Mucosa of descending colon (tissue), 3 donors: ENCODE data around the gene SLC4A9. TPM values are rescaled to one million over a fixed set of nuclear protein-coding genes. Genes with fewer than 3 reads are reported as not detected.
A peak's percentile ranks its signal among the peaks of the same experiment; 100 is the strongest.

Source experiments
- ATAC-seq: fragments of 200-7000 bp; cut with Tn5 transposase; one replicate; pipeline ENCODE4 v1.9.1; 2020; ENCODE audit warnings: mild to moderate bottlenecking, moderate library complexity
- DNase-seq, 3 donors: peaks; one replicate each; pipeline ENCODE4 v3.0.0-alpha.2; 2020
- H3K36me3 ChIP-seq: fragments of 200-600 bp; one replicate; pipeline ENCODE4 v1.8.0; 2021; ENCODE audit warnings: low read depth, mild to moderate bottlenecking
- H3K4me1 ChIP-seq: fragments of 200-600 bp; one replicate; pipeline ENCODE4 v1.8.0; 2021; ENCODE audit warnings: low read depth, mild to moderate bottlenecking
- H3K4me3 ChIP-seq: fragments of 200-600 bp; one replicate; pipeline ENCODE4 v1.8.0; 2021; ENCODE audit warnings: mild to moderate bottlenecking
- H3K9me3 ChIP-seq: fragments of 200-600 bp; one replicate; pipeline ENCODE4 v1.8.0; 2021; ENCODE audit warnings: mild to moderate bottlenecking
- intact Hi-C, 2 donors: fragments of 100-400 bp; cut with DNase I in 1 of 2; cut with micrococcal nuclease in 1 of 2; formaldehyde crosslinking; loops; one replicate each; pipeline versions ENCODE4 v1.11.0 to v1.11.1; 2022; cut with DNase I, micrococcal nuclease
- total RNA-seq, 3 donors: library from RNA; stranded (reverse); fragmentation: NEBNext Ultra II Directional in 2 of 3; extraction: Animal tissue kit (Norgen Biotek cat#: 25700) in 2 of 3; gene quantifications; one replicate each; pipeline versions ENCODE4 v1.2.1 to v1.2.4, GENCODE V29; 2021 to 2023
- TF ChIP-seq, protein P1 (sequence below): fragments of 200-600 bp; IDR thresholded peaks from one replicate; pipeline ENCODE4 v1.8.0; 2022; ENCODE audit warnings: antibody characterized with exemption, mild to moderate bottlenecking
- donor health status: DM: no; HTN: no; CAD: no; lungs with moderate emphysema.
- donor health status: DM: no; HTN: no; CAD: no.
- donor health status: DM: no; HTN: yes; CAD: no.

SLC4A9 gene
- total RNA-seq, 3 donors from 2014 or later, result 0.23 to 0.46 TPM; not detected in 1

DNA sequence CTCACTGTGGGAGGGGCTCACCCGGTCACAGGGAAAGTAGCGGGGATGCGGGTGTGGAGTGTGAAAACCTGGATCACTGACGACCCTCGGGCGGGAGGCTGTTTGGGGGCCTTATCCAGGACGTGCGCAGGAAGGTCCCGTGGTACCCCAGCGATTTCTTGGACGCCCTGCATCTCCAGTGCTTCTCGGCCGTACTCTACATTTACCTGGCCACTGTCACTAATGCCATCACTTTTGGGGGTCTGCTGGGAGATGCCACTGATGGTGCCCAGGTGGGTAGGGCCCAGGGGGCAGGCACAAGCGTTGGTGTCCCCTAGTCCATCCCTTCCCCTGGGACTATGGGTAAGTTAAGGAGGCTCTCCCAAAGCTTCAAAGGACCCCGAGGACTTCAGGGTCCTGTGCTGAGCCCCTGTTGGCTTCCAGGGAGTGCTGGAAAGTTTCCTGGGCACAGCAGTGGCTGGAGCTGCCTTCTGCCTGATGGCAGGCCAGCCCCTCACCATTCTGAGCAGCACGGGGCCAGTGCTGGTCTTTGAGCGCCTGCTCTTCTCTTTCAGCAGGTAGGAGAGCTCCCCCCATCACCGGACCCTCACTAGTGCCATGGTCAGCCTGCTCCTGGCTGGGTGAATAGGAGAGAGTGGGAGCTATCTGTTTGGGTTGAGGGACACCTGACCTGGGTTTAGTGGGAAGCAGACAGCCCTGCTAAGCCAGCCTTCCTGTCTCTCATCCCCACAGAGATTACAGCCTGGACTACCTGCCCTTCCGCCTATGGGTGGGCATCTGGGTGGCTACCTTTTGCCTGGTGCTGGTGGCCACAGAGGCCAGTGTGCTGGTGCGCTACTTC is 3.9 kb downstream of the SLC4A9 start:
- H3K4me3 ChIP-seq, result no peak overlapping the region
- TF ChIP-seq, protein P1, sequence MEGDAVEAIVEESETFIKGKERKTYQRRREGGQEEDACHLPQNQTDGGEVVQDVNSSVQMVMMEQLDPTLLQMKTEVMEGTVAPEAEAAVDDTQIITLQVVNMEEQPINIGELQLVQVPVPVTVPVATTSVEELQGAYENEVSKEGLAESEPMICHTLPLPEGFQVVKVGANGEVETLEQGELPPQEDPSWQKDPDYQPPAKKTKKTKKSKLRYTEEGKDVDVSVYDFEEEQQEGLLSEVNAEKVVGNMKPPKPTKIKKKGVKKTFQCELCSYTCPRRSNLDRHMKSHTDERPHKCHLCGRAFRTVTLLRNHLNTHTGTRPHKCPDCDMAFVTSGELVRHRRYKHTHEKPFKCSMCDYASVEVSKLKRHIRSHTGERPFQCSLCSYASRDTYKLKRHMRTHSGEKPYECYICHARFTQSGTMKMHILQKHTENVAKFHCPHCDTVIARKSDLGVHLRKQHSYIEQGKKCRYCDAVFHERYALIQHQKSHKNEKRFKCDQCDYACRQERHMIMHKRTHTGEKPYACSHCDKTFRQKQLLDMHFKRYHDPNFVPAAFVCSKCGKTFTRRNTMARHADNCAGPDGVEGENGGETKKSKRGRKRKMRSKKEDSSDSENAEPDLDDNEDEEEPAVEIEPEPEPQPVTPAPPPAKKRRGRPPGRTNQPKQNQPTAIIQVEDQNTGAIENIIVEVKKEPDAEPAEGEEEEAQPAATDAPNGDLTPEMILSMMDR, result no peak
- peaks cover 13% of the 10 kb centered on the region for H3K4me1 ChIP-seq
- intact Hi-C loops, result loop anchor here in 1 of 2 donors (10.0 kb wide), 2 partner anchors 181 to 351 kb away; partner anchors contain the start of gene EIF4EBP3
- ATAC-seq (no peak), DNase-seq (no peak)
- H3K36me3 ChIP-seq, result no peaks in the 10 kb centered on the region
- no peaks in the 10 kb centered on the region for H3K9me3 ChIP-seq

DNA sequence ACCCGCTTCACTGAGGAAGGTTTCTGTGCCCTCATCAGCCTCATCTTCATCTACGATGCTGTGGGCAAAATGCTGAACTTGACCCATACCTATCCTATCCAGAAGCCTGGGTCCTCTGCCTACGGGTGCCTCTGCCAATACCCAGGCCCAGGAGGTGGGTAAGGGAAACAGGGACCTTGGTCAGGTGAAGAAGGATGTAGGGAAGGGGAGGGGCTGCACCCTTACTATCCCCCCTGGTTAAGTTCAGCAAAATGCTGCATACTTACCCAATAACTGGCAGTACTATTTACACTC is 4.4 kb downstream of the SLC4A9 start:
- Histone ChIP-seq H3K9me3 (no peaks in the 10 kb centered on the region), H3K4me1 (peaks cover 17% of the 10 kb centered on the region), H3K36me3 (no peaks in the 10 kb centered on the region), H3K4me3 (no peak overlapping the region)
- ATAC-seq (no peak), DNase-seq (no peak)
- intact Hi-C loops, result loop anchor here in 1 of 2 donors (10.0 kb wide), 2 partner anchors 180 to 350 kb away; partner anchors contain the start of gene EIF4EBP3
- TF ChIP-seq, protein P1, result no peak

DNA sequence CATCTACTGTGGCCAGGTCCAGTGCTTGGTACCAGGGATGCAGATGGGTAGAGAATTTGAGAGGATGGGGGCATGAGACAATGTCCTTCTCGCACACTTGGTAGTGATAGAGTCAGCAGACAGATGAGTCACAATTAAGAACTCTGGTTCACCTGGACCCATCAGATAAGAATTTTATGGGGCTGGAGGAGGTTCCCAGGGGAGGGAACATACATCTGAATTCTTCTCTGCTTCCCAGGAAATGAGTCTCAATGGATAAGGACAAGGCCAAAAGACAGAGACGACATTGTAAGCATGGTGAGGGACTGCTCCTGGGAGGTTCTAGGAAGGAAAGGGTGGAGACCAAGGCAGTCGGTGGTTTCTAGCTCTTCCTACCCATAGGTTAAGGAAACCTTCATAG is 5.3 kb downstream of the SLC4A9 start:
- H3K4me3 ChIP-seq, result no peak overlapping the region
- H3K36me3 ChIP-seq, result no peaks in the 10 kb centered on the region
- ATAC-seq (peak; percentile 50), DNase-seq (no peak)
- intact Hi-C loops, result loop anchor here in 1 of 2 donors (10.0 kb wide), 2 partner anchors 180 to 350 kb away; partner anchors contain the start of gene EIF4EBP3
- no peaks in the 10 kb centered on the region for H3K9me3 ChIP-seq
- H3K4me1 ChIP-seq, result peaks cover 18% of the 10 kb centered on the region
- TF ChIP-seq, protein P1, result no peak

DNA sequence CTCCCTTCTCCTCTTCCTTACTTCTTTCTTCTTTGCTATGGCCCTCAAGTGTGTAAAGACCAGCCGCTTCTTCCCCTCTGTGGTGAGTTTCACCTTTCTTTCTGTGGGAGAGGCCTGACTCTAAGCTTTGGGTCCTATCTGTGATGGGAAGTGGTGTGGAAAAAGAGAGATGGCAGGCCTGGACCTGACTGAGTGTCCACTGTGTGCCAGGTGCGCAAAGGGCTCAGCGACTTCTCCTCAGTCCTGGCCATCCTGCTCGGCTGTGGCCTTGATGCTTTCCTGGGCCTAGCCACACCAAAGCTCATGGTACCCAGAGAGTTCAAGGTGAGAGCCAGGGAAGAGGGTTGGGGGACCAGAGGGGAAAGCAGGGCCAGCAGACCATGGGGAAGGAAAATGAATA is 5.9 kb downstream of the SLC4A9 start:
- Histone ChIP-seq H3K9me3 (no peaks in the 10 kb centered on the region), H3K36me3 (no peaks in the 10 kb centered on the region), H3K4me3 (no peak overlapping the region), H3K4me1 (peaks cover 18% of the 10 kb centered on the region)
- intact Hi-C loops, result loop anchor here in 1 of 2 donors (10.0 kb wide), 2 partner anchors 179 to 349 kb away; partner anchors contain the start of gene EIF4EBP3
- ATAC-seq, result no peak
- DNase-seq, result no peak
- TF ChIP-seq, protein P1, result no peak

DNA sequence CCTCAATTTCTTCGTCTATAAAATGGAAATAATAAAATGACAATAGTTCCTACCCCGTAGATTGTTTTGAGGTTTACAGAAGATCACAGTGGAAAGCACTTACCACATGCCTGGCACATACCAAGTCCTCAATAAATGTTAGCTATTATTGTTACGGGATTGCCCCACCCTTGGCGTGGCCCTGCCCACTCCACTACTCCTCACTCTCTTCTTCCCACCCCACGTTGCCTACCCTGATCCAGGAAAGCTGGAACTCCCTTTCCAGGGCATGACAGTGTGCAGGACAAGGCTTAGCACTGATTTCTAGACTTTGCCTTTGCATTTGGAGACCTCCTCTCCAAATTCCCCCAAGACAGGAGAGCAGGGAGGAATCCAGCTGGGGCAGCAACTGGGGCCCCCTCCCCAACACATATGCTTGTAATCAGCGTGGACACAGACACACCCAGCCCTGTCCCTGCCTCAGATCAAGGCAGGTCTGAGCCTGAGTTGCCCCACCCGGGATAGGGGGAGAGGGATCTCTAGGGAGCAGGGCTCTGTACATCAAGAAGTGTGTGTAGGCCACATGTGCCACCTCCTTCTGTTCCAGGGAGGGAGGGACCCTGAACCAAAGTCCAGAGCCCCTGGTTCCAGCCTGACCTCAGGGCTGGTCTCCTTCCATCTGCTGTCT is 6.7 kb downstream of the SLC4A9 start:
- intact Hi-C loops, result loop anchor here in 1 of 2 donors (10.0 kb wide), 2 partner anchors 178 to 348 kb away; partner anchors contain the start of gene EIF4EBP3
- no peak overlapping the region for H3K4me3 ChIP-seq
- H3K4me1 ChIP-seq, result peaks cover 18% of the 10 kb centered on the region
- no peaks in the 10 kb centered on the region for H3K9me3 ChIP-seq
- DNase-seq, result no peak
- no peaks in the 10 kb centered on the region for H3K36me3 ChIP-seq
- ATAC-seq, result peak; percentile 37
- TF ChIP-seq, protein P1, result no peak
